HG02840 (cell line): Measurements from ENCODE around the gene RNU6-9.

ENCODE experiments used
- ATAC-seq: cut with Tn5 transposase; IDR thresholded peaks from one replicate; pipeline ENCODE4 v1.9.1; 2021; ENCODE audit warnings: mild to moderate bottlenecking, moderate library complexity, moderate number of reproducible peaks; ENCODE audit not compliant: unreplicated experiment, low FRiP score

RNU6-9 gene

DNA sequence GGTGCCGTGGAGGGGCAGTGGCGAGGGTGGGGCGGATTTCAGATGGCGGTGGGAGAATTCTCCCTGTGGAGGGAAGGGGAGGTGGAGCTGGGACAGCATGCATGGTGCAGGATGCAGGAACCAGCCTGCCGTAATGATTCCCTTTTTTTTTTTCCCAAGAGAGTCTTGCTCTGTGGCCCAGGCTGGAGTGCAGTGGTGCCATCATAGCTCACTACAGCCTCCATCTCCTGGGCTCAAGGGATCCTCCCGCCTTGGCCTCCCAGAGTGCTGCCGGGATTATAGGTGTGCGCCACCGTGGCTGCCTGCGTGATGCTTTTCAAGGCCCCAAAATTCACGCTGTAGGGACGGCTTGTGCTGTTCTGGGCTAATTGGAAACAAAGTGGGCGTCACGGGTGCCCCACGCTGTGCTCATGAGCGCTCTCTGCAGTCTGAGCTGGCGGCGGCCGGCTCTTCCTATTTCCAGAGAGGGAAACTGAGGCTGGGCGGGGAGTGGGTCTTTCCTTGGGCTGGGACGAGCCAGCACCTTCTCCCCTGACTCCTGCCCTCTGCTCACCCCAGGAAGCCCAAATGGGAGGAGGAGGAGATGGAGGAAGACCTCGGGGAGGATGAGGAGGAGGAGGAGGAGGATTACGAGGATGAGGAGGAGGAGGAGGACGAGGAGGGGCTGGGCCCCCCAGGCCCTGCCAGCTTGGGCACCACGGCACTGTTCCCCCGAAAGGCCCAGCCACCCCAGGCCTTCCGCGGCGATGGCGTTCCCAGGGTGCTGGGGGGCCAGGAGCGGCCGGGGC, 38.8 kb downstream of the RNU6-9 start:
- ATAC-seq, result no peak

DNA sequence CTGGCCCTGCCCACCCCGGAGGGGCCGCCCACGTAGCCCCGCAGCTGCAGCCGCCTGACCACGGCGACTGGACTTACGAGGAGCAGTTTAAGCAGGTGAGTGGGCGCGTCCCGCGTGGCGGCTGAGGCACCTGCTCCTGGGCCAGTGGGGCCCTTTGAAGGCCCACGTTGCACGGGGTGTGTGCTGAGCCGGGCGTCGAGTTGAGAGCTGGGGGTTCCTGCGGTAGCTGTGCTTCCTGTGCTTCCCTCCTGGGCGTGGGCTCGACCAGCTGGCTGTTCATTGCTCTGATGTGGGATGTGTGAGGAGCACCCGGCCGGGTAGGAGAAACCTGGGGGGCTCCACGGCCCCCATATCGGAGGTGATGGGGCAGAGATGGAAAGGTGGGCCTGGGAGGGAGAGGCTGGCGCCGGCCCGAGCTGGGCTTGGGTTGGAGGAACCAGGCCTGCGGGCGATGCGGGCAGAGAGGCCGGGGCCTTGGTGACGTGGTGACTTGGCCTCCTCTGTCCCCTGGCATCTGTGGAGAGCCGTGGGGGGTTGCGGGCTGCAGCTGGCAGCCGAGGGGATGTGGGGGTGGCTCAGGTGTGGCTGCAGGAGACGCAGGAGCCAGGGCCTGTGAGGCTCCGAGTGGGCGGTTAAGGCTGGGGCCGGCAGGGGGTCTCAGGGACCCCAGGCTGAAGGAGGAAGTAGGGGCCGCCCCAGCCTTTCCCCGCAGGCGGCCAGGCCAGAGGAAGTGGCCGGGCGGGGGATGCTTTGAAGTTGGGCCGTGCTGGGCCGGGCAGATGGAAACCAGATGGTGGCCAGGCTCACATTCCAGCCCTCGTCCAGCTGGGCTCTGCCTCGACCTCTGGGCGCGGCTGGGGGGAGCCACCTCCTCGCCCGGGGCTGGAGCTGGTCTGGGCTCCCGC, 39.6 kb downstream of the RNU6-9 start:
- ATAC-seq, result no peak

DNA sequence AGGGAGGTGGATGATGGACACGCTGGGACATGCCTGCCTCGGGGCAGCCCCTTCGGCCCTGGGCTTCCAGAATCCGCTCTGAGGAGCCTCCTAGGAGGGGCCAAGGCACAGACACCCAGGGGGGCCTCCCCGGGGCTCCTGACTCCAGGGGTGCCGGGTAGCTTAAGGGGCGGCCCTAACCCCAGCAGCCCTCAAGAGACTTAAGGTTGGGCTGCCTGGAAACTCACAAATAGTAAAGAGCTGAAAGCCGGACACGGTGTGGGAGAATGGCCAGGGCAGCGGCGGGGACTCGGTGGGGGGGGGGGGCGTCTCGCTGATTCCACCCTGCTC, 40.2 kb downstream of the RNU6-9 start:
- ATAC-seq, result no peak

- ATAC-seq, result no peak
Measured at GRCh38 chr19:934197-934840, 41.0 kb downstream of the RNU6-9 start.

DNA sequence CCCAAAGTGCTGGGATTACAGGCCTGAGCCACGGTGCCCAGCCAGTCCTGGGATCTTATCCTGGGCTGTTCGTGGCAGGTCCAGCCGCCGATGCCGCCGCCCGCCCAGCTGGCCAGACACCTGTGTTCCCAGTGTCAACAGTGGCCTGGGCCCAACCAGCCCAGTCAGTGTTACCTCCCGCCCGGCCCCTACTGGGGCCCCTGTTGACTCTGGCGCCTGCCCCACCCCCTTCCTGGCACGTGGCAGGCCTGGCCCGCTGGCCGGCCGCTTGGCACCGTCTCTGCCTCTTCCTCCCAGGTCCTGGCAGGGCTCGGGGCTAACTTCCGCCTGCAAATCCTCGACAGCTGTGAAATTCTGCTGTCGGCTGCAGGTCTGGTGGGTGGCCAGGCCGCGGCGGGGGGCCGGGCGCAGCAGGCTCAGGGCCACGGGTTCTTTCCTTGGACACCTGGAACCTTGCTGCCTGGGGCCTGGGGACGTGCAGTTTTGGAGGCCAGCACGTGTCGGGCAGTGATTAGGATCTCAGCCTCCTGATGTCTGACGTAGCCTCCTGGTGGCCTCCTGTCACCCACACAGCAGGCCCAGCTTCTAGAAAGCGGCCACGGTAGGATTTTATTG, 41.7 kb downstream of the RNU6-9 start:
- no peak for ATAC-seq

GRCh38 chr19:936175-936546, 42.9 kb downstream of the RNU6-9 start:
- ATAC-seq, result no peak

- no peak for ATAC-seq
Measured at GRCh38 chr19:937259-937694, 44.0 kb downstream of the RNU6-9 start.

- ATAC-seq, result no peak
Measured at GRCh38 chr19:938233-938923, 45.1 kb downstream of the RNU6-9 start.

GRCh38 chr19:939439-939838, 46.2 kb downstream of the RNU6-9 start:
- ATAC-seq, result no peak

- no peak for ATAC-seq
Measured at GRCh38 chr19:939922-940321, 46.6 kb downstream of the RNU6-9 start.

DNA sequence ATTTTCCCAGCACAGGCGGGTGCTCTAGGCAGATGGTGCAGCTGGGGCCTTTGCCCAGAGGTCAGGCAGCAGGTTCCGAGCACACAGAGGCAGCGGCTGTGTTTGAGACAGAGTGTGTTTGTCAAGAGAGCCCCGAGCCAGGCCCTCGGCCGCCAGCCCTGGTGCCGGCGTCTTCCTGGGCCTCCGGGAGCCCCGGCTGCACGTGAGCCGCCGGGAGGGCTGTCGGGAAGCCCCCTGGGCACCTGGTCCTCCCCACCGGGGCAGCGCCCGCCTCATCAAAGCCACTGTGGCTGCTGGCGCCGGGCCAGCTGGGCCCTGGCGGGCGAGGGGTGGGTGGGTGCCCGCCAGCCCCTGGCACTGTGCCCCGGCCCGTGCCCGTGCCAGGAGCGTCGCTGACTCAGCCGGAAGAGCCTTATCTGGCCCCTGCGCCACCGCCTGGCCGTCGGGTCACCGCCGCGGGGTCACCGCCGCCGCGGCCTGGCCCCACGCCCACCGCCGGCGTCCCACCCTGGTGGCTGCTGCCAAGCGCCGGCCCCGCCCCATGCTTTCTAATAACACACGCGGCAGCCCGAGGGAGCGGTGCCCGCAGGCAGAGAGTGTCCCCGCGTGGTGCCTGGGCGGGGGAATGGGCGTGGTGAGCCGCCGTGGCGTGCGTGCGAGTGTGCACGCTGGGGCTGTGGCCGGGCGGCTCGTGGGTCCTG, 47.5 kb downstream of the RNU6-9 start:
- ATAC-seq, result no peak

- no peak for ATAC-seq
Measured at GRCh38 chr19:941292-942132, 48.2 kb downstream of the RNU6-9 start.

- ATAC-seq, result no peak
Measured at GRCh38 chr19:942133-942645, 48.9 kb downstream of the RNU6-9 start.
